K562 (cell line): ENCODE results near the gene ATP2A3. TPM values are rescaled to one million over a fixed set of nuclear protein-coding genes. Genes with fewer than 3 reads are reported as not detected.

Experiments
- ATAC-seq: fragments of 200-7000 bp; cut with Tn5 transposase; 3 replicates; pipeline ENCODE4 v1.9.1; 2020; ENCODE audit warnings: moderate library complexity
- BruUV-seq: library from RNA; stranded (reverse); fragments of 400-500 nt; replicated peaks from 2 replicates; lab custom pipeline; 2021; lab: Mats Ljungman, UMichigan
- CTCF ChIA-PET: fragments of 300-600 bp; formaldehyde crosslinking; extraction: SDS; loops from one replicate; lab custom pipeline; 2021; ENCODE audit warnings: low intra/inter-chr PET ratio; lab: Yijun Ruan, JAX
- POLR2A ChIA-PET: fragments of 300-600, 350-650 bp; sonication (Branson Sonifier 250); formaldehyde crosslinking; extraction: SDS; loops from one replicate; lab custom pipeline; 2021; ENCODE audit warnings: antibody characterized with exemption, inconsistent platforms; lab: Yijun Ruan, JAX
- DNase-seq, 4 experiments: peaks; one replicate each; pipeline versions ENCODE4 v3.0.0 to v3.0.0-alpha.2; 2011 to 2018; ENCODE audit warnings: low spot score in 3 of 4, mixed read lengths in 3 of 4; ENCODE audit errors: extremely low read depth in 1 of 4
- FAIRE-seq: peaks from 2 replicates; lab custom pipeline; 2011; peaks lifted over from hg19 to GRCh38; lab: Jason Lieb, UNC
- H2AFZ ChIP-seq: 2 replicates; pipeline ENCODE4 v1.6.0; 2011; ENCODE audit warnings: low read depth, low read length, control low read depth, inconsistent platforms
- H3K27ac ChIP-seq: fragments of 200-600 bp; 3 replicates; pipeline ENCODE4 v1.8.0; 2011; ENCODE audit warnings: low read depth, mild to moderate bottlenecking, control low read depth, inconsistent platforms, low read length, moderate library complexity, mixed read lengths; ENCODE audit errors: extremely low read depth
- H3K27me3 ChIP-seq, 2 experiments: fragments of 300-600 bp in 1 of 2; 2 replicates in 1 of 2; 3 replicates in 1 of 2; pipeline versions ENCODE4 v1.6.0 to v1.8.0; 2011; ENCODE audit warnings: inconsistent platforms in 2 of 2, low read length in 2 of 2, mild to moderate bottlenecking in 1 of 2, mixed read lengths in 1 of 2, moderate library complexity in 1 of 2; ENCODE audit not compliant: control insufficient read depth in 2 of 2, insufficient read depth in 2 of 2
- H3K36me3 ChIP-seq: fragments of 300-600 bp; 3 replicates; pipeline ENCODE4 v1.8.0; 2011; ENCODE audit warnings: mild to moderate bottlenecking, low read length, inconsistent platforms; ENCODE audit not compliant: control insufficient read depth, insufficient read depth
- H3K4me1 ChIP-seq, 2 experiments: fragments of 200-600 bp in 1 of 2; replicated peaks in 1 of 2; 2 replicates in 1 of 2; 3 replicates in 1 of 2; pipeline versions ENCODE4 v1.5.1 to v1.8.0; 2011; ENCODE audit warnings: inconsistent platforms in 2 of 2, low read length in 2 of 2, mild to moderate bottlenecking in 1 of 2, mixed read lengths in 1 of 2, moderate library complexity in 1 of 2; ENCODE audit not compliant: control insufficient read depth in 2 of 2, insufficient read depth in 2 of 2
- H3K4me2 ChIP-seq: 2 replicates; pipeline ENCODE4 v1.6.1; 2011; ENCODE audit warnings: low read length, control low read depth, inconsistent platforms, mixed read lengths; ENCODE audit not compliant: insufficient read depth
- H3K4me3 ChIP-seq: fragments of 200-600 bp; sonication (generic), shearing (Covaris generic); 2 replicates; pipeline ENCODE4 v1.5.1; 2016; ENCODE audit warnings: control low read depth, inconsistent platforms
- H3K79me2 ChIP-seq: fragments of 200-600 bp; 3 replicates; pipeline ENCODE4 v1.8.0; 2011; ENCODE audit warnings: low read length, inconsistent platforms; ENCODE audit not compliant: control insufficient read depth, insufficient read depth
- H3K9ac ChIP-seq, 2 experiments: 2 replicates each; pipeline versions ENCODE4 v1.6.0 to v1.6.1; 2011; ENCODE audit warnings: low read depth in 2 of 2, low read length in 2 of 2, control low read depth in 1 of 2, inconsistent platforms in 1 of 2, mild to moderate bottlenecking in 1 of 2, mixed read lengths in 1 of 2; ENCODE audit not compliant: insufficient read depth in 1 of 2
- H3K9me1 ChIP-seq: one replicate; pipeline ENCODE4 v1.6.0; 2011; ENCODE audit warnings: inconsistent platforms, mild to moderate bottlenecking, low read length, moderate library complexity; ENCODE audit not compliant: control insufficient read depth, insufficient read depth
- H3K9me3 ChIP-seq: replicated peaks from 2 replicates; pipeline ENCODE4 v1.5.1; 2011; ENCODE audit warnings: low read depth, low read length, inconsistent platforms; ENCODE audit not compliant: control insufficient read depth, insufficient read depth
- H4K20me1 ChIP-seq: replicated peaks from 2 replicates; pipeline ENCODE4 v1.6.1; 2011; ENCODE audit warnings: low read length, inconsistent platforms, mixed read lengths; ENCODE audit not compliant: control insufficient read depth, insufficient read depth
- ARHGAP35 ChIP-seq: fragments of 450-650 bp; IDR thresholded peaks from 2 replicates; pipeline ENCODE4 v1.6.1; 2018; ENCODE audit not compliant: partially characterized antibody
- CEBPB ChIP-seq: fragments of 450-650 bp; IDR thresholded peaks from 2 replicates; pipeline ENCODE4 v1.6.1; 2016; ENCODE audit warnings: missing genetic modification characterization, missing compliant biosample characterization
- CHD2 ChIP-seq: IDR thresholded peaks from 2 replicates; pipeline ENCODE4 v1.6.1; 2011; ENCODE audit warnings: low read depth, low read length
- DMBX1 ChIP-seq: fragments of 250-450 bp; sonication (Bioruptor Pico); IDR thresholded peaks from 2 replicates; pipeline ENCODE4 v1.8.0; 2022; ENCODE audit warnings: inconsistent platforms, mild to moderate bottlenecking, moderate library complexity, borderline replicate concordance
- HLTF ChIP-seq: fragments of 450-650 bp; IDR thresholded peaks from 2 replicates; pipeline ENCODE4 v1.6.1; 2016
- KLF10 ChIP-seq: fragments of 250-450 bp; sonication (Bioruptor Pico); IDR thresholded peaks from 2 replicates; pipeline ENCODE4 v1.6.1; 2021; ENCODE audit warnings: matching md5 sums
- MED1 ChIP-seq: sonication (generic); formaldehyde crosslinking; IDR thresholded peaks from 2 replicates; pipeline ENCODE4 v1.8.1; 2023; ENCODE audit warnings: missing genetic modification reagents, borderline replicate concordance
- PHB ChIP-seq: fragments of 250-450 bp; sonication (Bioruptor Pico); IDR thresholded peaks from 2 replicates; pipeline ENCODE4 v1.5.0; 2021
- POLR2AphosphoS5 ChIP-seq: IDR thresholded peaks from 2 replicates; pipeline ENCODE4 v1.6.1; 2011; ENCODE audit warnings: mild to moderate bottlenecking, low read depth, low read length, moderate library complexity; ENCODE audit not compliant: control insufficient read depth, insufficient read depth
- RNF2 ChIP-seq: sonication (generic); IDR thresholded peaks from 2 replicates; pipeline ENCODE4 v1.6.1; 2016
- STAG1 ChIP-seq: sonication (generic); formaldehyde crosslinking; IDR thresholded peaks from 2 replicates; pipeline ENCODE4 v1.5.0; 2020; ENCODE audit warnings: missing genetic modification reagents, borderline replicate concordance
- TAF9B ChIP-seq: fragments of 450-650 bp; IDR thresholded peaks from 2 replicates; pipeline ENCODE4 v1.6.1; 2018; ENCODE audit warnings: mild to moderate bottlenecking; ENCODE audit not compliant: partially characterized antibody
- XRCC5 ChIP-seq: fragments of 200-400 bp; formaldehyde crosslinking; IDR thresholded peaks from 2 replicates; pipeline ENCODE4 v1.6.1; 2017; ENCODE audit warnings: low read depth, mild to moderate bottlenecking, low read length
- ZNF324 ChIP-seq: fragments of 250-450 bp; sonication (Bioruptor Pico); IDR thresholded peaks from 2 replicates; pipeline ENCODE4 v1.4.0; 2020; ENCODE audit warnings: mild to moderate bottlenecking
- WGBS: fragments of 100-300 bp; shearing (Covaris generic); methylation state at CpG from one replicate; pipeline ENCODE4 v1.1.6; 2016; ENCODE audit warnings: low coverage, mixed read lengths; ENCODE audit not compliant: insufficient coverage; ENCODE audit errors: missing lambda C conversion rate; 5-methylcytosine and 5-hydroxymethylcytosine counted together
- in situ Hi-C: fragments of 300-500 bp; cut with MboI; formaldehyde crosslinking; loops from 4 replicates; pipeline ENCODE4 v1.15.0; 2018; ENCODE audit warnings: inconsistent platforms, mixed read lengths
- intact Hi-C: fragments of 100-400 bp; cut with micrococcal nuclease; formaldehyde crosslinking; loops from 2 replicates; pipeline ENCODE4 v1.14.2; 2022
- polyA plus RNA-seq, 8 experiments: library from polyadenylated mRNA; depleted of rRNA in 4 of 8; stranded (reverse) in 5 of 8; unstranded in 3 of 8; fragments of >200 nt; fragmentation: Nextera tagmentation in 2 of 8; fragmentation: Illumina TruSeq in 1 of 8; extraction: Ambion mirVana in 2 of 8; extraction: Trizol in 1 of 8; gene quantifications; 2 replicates each; pipeline versions ENCODE4 v1.2.1 to v1.2.3, GENCODE V29; 2011 to 2014; ENCODE audit warnings: inconsistent platforms in 1 of 8, missing spikeins in 1 of 8
- total RNA-seq, 7 experiments: library from RNA; depleted of rRNA in 6 of 7; stranded (reverse); fragments of >200 nt in 6 of 7; fragmentation: Illumina TruSeq in 2 of 7; extraction: Trizol in 2 of 7; gene quantifications; 2 replicates each; pipeline versions ENCODE4 v1.2.1 to v1.2.3, GENCODE V29; 2011 to 2021; ENCODE audit warnings: low replicate concordance in 1 of 7
- TF ChIP-seq, protein P1 (sequence below), 2 experiments: fragments of 150-350 bp in 1 of 2; IDR thresholded peaks; 2 replicates each; pipeline ENCODE4 v1.6.1; 2012 to 2016; ENCODE audit warnings: low read depth in 2 of 2, low read length in 2 of 2, mild to moderate bottlenecking in 1 of 2, moderate library complexity in 1 of 2
- TF ChIP-seq, protein P2 (sequence below): fragments of 150-350 bp; conservative IDR thresholded peaks from 2 replicates; pipeline ENCODE4 v1.6.1; 2014; ENCODE audit warnings: low read length

ATP2A3 gene
- total and polyA plus RNA-seq, 9 of the 15 experiments (the other 6 are each of a cell fraction or from before 2014, with no cell fraction given): 0.65 to 103 (median 31.3) TPM

DNA sequence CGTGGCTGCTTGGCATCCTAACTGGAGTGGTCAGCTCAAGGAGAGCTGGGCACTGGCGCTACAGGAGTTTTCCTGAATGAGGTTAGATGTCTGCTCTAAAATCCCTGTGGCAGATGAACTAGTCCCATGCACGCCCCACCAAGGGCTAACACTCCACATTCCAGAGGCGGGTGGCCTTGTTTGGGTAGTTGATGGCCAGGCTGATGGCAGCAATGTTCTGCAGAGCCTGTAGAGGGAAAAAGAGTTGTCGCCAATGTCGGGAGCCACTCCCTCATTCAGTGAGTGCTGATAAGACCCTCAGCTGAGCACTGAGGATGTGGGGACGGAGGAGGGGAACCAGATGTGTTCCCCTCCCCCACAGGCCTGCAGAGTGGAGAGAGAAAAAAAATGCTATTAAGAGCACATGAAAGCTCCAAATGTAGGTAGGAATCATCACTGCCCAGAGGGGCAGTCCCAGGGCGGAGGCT lies 42.5 kb upstream of the ATP2A3 start (continued):
- TF ChIP-seq, protein P1, sequence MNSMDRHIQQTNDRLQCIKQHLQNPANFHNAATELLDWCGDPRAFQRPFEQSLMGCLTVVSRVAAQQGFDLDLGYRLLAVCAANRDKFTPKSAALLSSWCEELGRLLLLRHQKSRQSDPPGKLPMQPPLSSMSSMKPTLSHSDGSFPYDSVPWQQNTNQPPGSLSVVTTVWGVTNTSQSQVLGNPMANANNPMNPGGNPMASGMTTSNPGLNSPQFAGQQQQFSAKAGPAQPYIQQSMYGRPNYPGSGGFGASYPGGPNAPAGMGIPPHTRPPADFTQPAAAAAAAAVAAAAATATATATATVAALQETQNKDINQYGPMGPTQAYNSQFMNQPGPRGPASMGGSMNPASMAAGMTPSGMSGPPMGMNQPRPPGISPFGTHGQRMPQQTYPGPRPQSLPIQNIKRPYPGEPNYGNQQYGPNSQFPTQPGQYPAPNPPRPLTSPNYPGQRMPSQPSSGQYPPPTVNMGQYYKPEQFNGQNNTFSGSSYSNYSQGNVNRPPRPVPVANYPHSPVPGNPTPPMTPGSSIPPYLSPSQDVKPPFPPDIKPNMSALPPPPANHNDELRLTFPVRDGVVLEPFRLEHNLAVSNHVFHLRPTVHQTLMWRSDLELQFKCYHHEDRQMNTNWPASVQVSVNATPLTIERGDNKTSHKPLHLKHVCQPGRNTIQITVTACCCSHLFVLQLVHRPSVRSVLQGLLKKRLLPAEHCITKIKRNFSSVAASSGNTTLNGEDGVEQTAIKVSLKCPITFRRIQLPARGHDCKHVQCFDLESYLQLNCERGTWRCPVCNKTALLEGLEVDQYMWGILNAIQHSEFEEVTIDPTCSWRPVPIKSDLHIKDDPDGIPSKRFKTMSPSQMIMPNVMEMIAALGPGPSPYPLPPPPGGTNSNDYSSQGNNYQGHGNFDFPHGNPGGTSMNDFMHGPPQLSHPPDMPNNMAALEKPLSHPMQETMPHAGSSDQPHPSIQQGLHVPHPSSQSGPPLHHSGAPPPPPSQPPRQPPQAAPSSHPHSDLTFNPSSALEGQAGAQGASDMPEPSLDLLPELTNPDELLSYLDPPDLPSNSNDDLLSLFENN (IDR thresholded peaks at IDR 0.05; ENCODE audit: low read depth in 2 of 2, low read length in 2 of 2): 0 out of 4 replicates have a peak, but pooled peaks of 1 of the 2 experiments have one; percentile 15
- TF ChIP-seq DMBX1 (CRISPR knock-in tag) (0 out of 2 replicates have a peak, but pooled peaks have one; percentile 21), RNF2 (peak; percentile 79; the same call in 1 of the 2 replicates), HLTF (no peak), ARHGAP35 (no peak), POLR2AphosphoS5 (0 out of 2 replicates have a peak, but pooled peaks have one; percentile 36)

DNA sequence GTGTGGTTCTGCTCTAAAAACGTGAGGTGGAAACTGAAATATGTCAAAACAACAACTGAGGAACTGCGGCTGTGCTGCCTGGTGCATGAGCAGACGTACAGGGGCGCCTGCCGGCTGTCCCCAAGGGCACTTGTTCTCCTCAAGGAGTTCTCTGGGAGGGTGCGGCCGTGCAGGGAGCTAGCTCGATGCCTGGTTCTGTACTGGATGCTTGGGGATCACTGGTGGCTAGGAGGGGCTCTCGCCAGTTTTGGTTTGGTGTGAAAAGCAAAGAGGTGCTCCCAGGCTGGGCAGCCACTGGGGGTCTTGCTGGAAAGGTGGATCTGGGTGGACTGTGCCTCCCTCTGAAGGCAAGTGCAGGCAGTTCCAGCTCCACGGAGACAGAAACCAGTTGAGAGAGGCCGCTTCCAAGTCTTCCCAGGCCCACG lies 41.9 kb upstream of the ATP2A3 start:
- intact Hi-C loops (loop anchor here (2.0 to 10.0 kb wide), 2 partner anchors 71 to 161 kb away; partner anchors contain the start of gene NCBP3), in situ Hi-C loops (loop anchor here (10.0 kb wide), 1 partner anchor 91 kb away; the partner anchor contains the start of gene P2RX1)
- FAIRE-seq (no peak), ATAC-seq (no peak), DNase-seq (no peak)
- H3K4me2 ChIP-seq: 0 out of 2 replicates have a peak overlapping the region, but pooled peaks have one; percentile 51
- H3K4me3 ChIP-seq: no peak overlapping the region
- peaks cover 4% of the 10 kb centered on the region for H3K9me1 ChIP-seq
- POLR2A ChIA-PET: interaction anchor here (2.9 kb wide), 1 partner anchor 11 kb away, joined by 11 read pairs; no protein-coding TSS in a partner anchor
- H3K4me1 ChIP-seq: peaks cover 43 to 54% of the 10 kb centered on the region in 2 experiments
- WGBS: 81% methylated on average over 8 of the region's 12 CpGs
- no peaks in the 10 kb centered on the region for H3K9me3 ChIP-seq
- H4K20me1 ChIP-seq: no peaks in the 10 kb centered on the region
- CTCF ChIA-PET: interaction anchor here (0.7 kb wide), 1 partner anchor 143 kb away, joined by 3 read pairs; no protein-coding TSS in a partner anchor
- peak overlapping the region in 1 of 2 experiments; percentile 68; a peak in 1 of 4 replicates for H3K9ac ChIP-seq
- H3K79me2 ChIP-seq: no peaks in the 10 kb centered on the region
- H3K36me3 ChIP-seq: peaks cover 35% of the 10 kb centered on the region; the same call in 2 of the 3 replicates
- no peaks in the 10 kb centered on the region for H3K27me3 ChIP-seq
- BruUV-seq: no TSS peak
- H2AFZ ChIP-seq: no peak overlapping the region
- H3K27ac ChIP-seq: peak overlapping the region; percentile 36; the same call in 1 of the 3 replicates
- TF ChIP-seq PHB (no peak), TAF9B (no peak), STAG1 (CRISPR knock-in tag) (no peak), KLF10 (no peak), ZNF324 (CRISPR knock-in tag) (no peak), XRCC5 (no peak), CHD2 (no peak), CEBPB (tag) (no peak), MED1 (no peak)
- TF ChIP-seq, protein P2, sequence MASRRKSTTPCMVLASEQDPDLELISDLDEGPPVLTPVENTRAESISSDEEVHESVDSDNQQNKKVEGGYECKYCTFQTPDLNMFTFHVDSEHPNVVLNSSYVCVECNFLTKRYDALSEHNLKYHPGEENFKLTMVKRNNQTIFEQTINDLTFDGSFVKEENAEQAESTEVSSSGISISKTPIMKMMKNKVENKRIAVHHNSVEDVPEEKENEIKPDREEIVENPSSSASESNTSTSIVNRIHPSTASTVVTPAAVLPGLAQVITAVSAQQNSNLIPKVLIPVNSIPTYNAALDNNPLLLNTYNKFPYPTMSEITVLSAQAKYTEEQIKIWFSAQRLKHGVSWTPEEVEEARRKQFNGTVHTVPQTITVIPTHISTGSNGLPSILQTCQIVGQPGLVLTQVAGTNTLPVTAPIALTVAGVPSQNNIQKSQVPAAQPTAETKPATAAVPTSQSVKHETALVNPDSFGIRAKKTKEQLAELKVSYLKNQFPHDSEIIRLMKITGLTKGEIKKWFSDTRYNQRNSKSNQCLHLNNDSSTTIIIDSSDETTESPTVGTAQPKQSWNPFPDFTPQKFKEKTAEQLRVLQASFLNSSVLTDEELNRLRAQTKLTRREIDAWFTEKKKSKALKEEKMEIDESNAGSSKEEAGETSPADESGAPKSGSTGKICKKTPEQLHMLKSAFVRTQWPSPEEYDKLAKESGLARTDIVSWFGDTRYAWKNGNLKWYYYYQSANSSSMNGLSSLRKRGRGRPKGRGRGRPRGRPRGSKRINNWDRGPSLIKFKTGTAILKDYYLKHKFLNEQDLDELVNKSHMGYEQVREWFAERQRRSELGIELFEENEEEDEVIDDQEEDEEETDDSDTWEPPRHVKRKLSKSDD: no peak
